DOHH2 (cell line): ENCODE measurements around the gene LTB.

Source experiments
- H3F3A ChIP-seq: fragments of 200-600 bp; sonication (generic), shearing (Covaris generic); 2 replicates; pipeline ENCODE4 v1.6.0; 2016; ENCODE audit warnings: antibody characterized with exemption, mild to moderate bottlenecking; ENCODE audit not compliant: control insufficient read depth, insufficient read depth
- H3K27ac ChIP-seq: fragments of 200-600 bp; sonication (generic); 2 replicates; pipeline ENCODE4 v1.5.1; 2014; ENCODE audit warnings: low read depth, mild to moderate bottlenecking, low read length, moderate library complexity
- H3K27me3 ChIP-seq: fragments of 200-600 bp; sonication (generic); 2 replicates; pipeline ENCODE4 v1.6.1; 2014; ENCODE audit warnings: mild to moderate bottlenecking, low read length, mixed read lengths; ENCODE audit not compliant: control insufficient read depth
- H3K36me3 ChIP-seq: fragments of 200-600 bp; sonication (generic); 2 replicates; pipeline ENCODE4 v1.6.1; 2014; ENCODE audit warnings: mild to moderate bottlenecking, low read length, moderate library complexity, mixed read lengths; ENCODE audit not compliant: control insufficient read depth
- H3K4me1 ChIP-seq: fragments of 200-600 bp; sonication (generic); 2 replicates; pipeline ENCODE4 v1.6.1; 2014; ENCODE audit warnings: mild to moderate bottlenecking, low read length, mixed read lengths; ENCODE audit not compliant: control insufficient read depth
- H3K4me2 ChIP-seq: fragments of 200-600 bp; sonication (generic); 2 replicates; pipeline ENCODE4 v1.6.0; 2014; ENCODE audit warnings: mild to moderate bottlenecking, low read length, moderate library complexity
- H3K4me3 ChIP-seq: fragments of 200-600 bp; sonication (generic); 2 replicates; pipeline ENCODE4 v1.5.1; 2014; ENCODE audit warnings: mild to moderate bottlenecking, low read length, mixed read lengths
- H3K79me2 ChIP-seq: fragments of 200-600 bp; sonication (generic); 2 replicates; pipeline ENCODE4 v1.6.1; 2014; ENCODE audit warnings: mild to moderate bottlenecking, low read length, mixed read lengths; ENCODE audit not compliant: control insufficient read depth
- H3K9me2 ChIP-seq: fragments of 200-600 bp; sonication (generic); replicated peaks from 2 replicates; pipeline ENCODE4 v1.6.1; 2014; ENCODE audit warnings: mild to moderate bottlenecking, low read length, mixed read lengths; ENCODE audit not compliant: control insufficient read depth
- H3K9me3 ChIP-seq: fragments of 200-600 bp; sonication (generic); 2 replicates; pipeline ENCODE4 v1.6.1; 2014; ENCODE audit warnings: antibody characterized with exemption, low read length, mixed read lengths; ENCODE audit not compliant: control insufficient read depth, insufficient read depth
- H4K20me1 ChIP-seq: fragments of 200-600 bp; sonication (generic); 2 replicates; pipeline ENCODE4 v1.6.0; 2014; ENCODE audit warnings: low read depth, mild to moderate bottlenecking, antibody characterized with exemption, low read length, moderate library complexity; ENCODE audit not compliant: control insufficient read depth, insufficient read depth
- CTCF ChIP-seq: fragments of 200-600 bp; sonication (generic); IDR thresholded peaks from one replicate; pipeline ENCODE4 v1.5.1; 2014; ENCODE audit warnings: antibody characterized with exemption, mild to moderate bottlenecking, low read depth, low read length; ENCODE audit not compliant: poor library complexity, severe bottlenecking
- EZH2phosphoT487 ChIP-seq: fragments of 200-600 bp; sonication (generic); IDR thresholded peaks from 2 replicates; pipeline ENCODE4 v1.6.1; 2017; ENCODE audit warnings: borderline replicate concordance, mild to moderate bottlenecking, antibody characterized with exemption, low read length, moderate library complexity, mixed read lengths

LTB gene

DNA sequence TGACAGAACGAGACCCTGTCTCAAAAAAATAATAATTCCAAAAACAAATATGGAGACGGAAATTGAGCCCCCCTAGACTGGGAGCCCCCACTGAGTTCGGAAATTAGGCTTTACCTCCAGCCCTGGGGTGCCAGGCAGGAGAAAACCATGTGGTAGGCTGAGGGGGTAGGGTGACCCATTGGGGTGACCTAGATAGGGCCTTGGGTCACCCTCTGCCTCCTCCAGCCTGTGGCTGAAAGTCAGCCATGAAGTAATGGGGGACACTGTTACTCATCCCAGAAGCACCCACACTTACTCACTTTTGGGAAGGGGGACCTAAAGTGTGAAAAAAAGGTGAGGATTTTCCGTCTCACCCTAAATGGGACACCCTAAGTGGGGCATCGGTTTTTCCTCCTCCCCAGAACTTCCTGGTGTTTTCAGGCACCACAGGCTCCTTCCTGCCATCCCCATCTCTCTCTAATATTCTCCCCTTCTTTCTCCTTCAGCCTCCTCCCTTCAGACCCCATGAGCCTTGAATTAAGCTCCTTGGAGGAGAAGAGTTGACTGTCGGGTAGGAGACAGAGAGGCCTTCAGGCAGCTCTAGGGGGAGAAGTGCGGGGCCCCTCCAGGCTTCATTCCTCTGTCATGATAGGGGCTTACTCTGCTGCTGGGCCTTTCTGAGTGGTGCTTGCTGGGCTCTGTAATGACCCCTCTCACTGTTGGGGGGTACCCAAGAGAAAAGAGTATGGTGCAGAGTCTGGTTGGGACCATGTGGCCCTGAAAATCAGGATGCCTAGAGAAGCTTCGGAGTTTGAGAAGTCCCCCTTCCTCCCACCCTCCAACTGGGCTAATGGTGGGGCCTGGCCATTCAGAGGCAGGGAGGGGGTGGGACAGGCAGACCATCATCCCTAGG lies 2.4 kb downstream of the LTB start:
- H3K4me2 ChIP-seq, result peak overlapping the region; percentile 92
- peak overlapping the region; percentile 84; the same call in 1 of the 2 replicates for H3K4me3 ChIP-seq
- H3K9me2 ChIP-seq, result no peaks in the 10 kb centered on the region
- no peak overlapping the region for H3K27ac ChIP-seq
- no peaks in the 10 kb centered on the region for H3K36me3 ChIP-seq
- peaks cover 62% of the 10 kb centered on the region for H3K4me1 ChIP-seq
- H3K27me3 ChIP-seq, result peaks cover 67% of the 10 kb centered on the region
- H3F3A ChIP-seq, result peaks cover 5% of the 10 kb centered on the region
- no peaks in the 10 kb centered on the region for H3K79me2 ChIP-seq
- TF ChIP-seq EZH2phosphoT487, result no peak
- no peak for TF ChIP-seq CTCF
- H3K9me3 ChIP-seq, result no peaks in the 10 kb centered on the region
- H4K20me1 ChIP-seq, result no peaks in the 10 kb centered on the region

GRCh38 chr6:31579119-31579505 lies 3.1 kb downstream of the LTB start:
- Histone ChIP-seq H3K79me2 (no peaks in the 10 kb centered on the region), H3K9me2 (no peaks in the 10 kb centered on the region), H3K9me3 (no peaks in the 10 kb centered on the region), H3K36me3 (no peaks in the 10 kb centered on the region), H3K27ac (no peak overlapping the region), H3K4me1 (peaks cover 60% of the 10 kb centered on the region), H3K27me3 (peaks cover 74% of the 10 kb centered on the region), H3K4me3 (no peak overlapping the region), H3F3A (peaks cover 3% of the 10 kb centered on the region; the same call in 1 of the 2 replicates), H4K20me1 (no peaks in the 10 kb centered on the region), H3K4me2 (no peak overlapping the region)
- no peak for TF ChIP-seq EZH2phosphoT487
- TF ChIP-seq CTCF, result no peak

DNA sequence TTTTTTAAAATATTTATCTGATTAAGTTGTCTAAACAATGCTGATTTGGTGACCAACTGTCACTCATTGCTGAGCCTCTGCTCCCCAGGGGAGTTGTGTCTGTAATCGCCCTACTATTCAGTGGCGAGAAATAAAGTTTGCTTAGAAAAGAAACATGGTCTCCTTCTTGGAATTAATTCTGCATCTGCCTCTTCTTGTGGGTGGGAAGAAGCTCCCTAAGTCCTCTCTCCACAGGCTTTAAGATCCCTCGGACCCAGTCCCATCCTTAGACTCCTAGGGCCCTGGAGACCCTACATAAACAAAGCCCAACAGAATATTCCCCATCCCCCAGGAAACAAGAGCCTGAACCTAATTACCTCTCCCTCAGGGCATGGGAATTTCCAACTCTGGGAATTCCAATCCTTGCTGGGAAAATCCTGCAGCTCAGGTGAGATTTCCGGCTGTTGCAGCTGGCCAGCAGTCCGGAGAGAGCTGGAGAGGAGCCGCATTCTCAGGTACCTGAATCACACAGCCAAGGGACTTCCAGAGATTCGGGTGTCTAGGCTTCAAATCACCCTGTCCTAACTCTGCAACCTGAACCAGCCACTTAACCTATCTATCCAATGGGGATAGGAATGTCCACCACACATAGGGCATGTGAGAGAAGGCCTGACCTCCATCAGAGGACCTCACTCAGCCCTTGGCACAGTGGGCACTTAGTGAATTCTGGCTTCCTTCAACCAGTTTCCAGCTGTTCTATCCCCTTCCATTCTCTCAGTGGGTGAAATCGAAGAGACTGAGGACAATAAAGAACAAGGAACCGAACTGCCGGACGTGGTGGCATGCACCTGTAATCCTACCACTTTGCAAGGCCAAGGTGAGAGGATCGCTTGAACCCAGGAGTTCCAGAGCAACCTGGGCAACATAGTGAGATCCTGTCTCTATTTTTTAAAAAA lies 3.8 kb downstream of the LTB start:
- peaks cover 78% of the 10 kb centered on the region for H3K27me3 ChIP-seq
- TF ChIP-seq CTCF (no peak), EZH2phosphoT487 (no peak)
- peaks cover 3% of the 10 kb centered on the region; the same call in 1 of the 2 replicates for H3F3A ChIP-seq
- no peak overlapping the region for H3K4me3 ChIP-seq
- no peaks in the 10 kb centered on the region for H3K9me3 ChIP-seq
- no peak overlapping the region for H3K27ac ChIP-seq
- H3K79me2 ChIP-seq, result no peaks in the 10 kb centered on the region
- H3K4me2 ChIP-seq, result no peak overlapping the region
- H3K36me3 ChIP-seq, result no peaks in the 10 kb centered on the region
- no peaks in the 10 kb centered on the region for H4K20me1 ChIP-seq
- no peaks in the 10 kb centered on the region for H3K9me2 ChIP-seq
- peaks cover 60% of the 10 kb centered on the region for H3K4me1 ChIP-seq
